GM19467 (cell line): ENCODE data around the gene FSTL3.
"Not testable (repeated sequence)": the region's sequence is repeated elsewhere in the genome, so short reads cannot be mapped to it uniquely, and the experiment has no call there.

Source experiments
- ATAC-seq: cut with Tn5 transposase; IDR thresholded peaks from one replicate; pipeline ENCODE4 v1.9.1; 2021; ENCODE audit warnings: mild to moderate bottlenecking, moderate library complexity; ENCODE audit not compliant: unreplicated experiment

FSTL3 gene

GRCh38 chr19:709196-709964 is 33.2 kb downstream of the FSTL3 start:
- ATAC-seq: no peak

DNA sequence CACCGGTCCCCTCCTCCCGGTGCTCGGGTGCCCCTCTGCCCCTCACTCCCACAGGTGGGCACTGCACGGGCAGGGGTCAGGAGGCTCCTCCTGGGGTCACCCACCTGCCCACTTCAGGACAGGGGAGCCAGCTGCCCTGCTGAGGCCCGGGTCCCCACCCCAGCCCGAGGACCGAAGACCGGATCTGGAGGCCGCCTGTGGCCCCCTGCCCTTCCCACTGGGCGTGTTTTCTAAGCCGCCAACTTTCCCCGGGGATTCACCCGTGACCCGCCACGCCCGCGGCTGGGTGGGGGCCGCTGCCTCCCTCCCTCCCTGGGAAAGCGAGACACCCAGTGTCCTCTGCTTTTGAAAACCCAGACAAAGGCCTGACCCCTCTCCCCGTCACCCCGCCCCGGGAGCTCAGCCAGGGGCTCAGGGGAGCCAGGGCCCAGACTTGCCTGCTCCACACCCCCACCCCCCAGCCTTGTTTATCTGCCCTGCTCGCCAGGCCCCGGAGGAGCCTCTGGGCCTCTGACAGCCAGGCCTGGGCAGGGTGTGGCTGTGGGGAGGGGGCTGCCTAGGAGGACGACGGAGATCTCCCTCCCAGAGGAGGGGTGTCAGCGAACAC is 33.9 kb downstream of the FSTL3 start:
- no peak for ATAC-seq

- ATAC-seq: no peak
These were observed 34.6 kb downstream of the FSTL3 start for GRCh38 chr19:710767-711166.

DNA sequence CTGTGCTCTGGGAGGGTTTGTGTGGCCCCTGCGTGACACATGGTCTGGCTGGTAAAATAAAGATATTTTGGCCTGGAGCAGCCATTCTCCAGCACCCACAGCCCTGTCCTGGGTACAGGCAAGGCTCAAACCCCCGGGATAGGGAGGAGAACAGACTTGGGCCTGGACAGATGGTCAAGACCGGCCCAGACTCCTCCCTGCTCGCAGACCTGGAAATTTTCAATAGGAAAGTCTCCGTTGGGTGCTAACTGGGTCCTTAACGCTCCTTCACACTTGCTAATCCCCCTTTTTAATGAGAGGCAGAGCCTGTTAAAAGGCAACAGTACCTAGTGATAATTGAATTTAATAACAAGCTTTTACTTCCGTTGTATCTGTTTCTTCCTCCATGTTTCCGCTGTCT is 35.1 kb downstream of the FSTL3 start:
- ATAC-seq: no peak

GRCh38 chr19:715347-715746 is 39.2 kb downstream of the FSTL3 start:
- ATAC-seq: no peak

- no peak for ATAC-seq
These were observed 42.2 kb downstream of the FSTL3 start for GRCh38 chr19:718251-718951.

DNA sequence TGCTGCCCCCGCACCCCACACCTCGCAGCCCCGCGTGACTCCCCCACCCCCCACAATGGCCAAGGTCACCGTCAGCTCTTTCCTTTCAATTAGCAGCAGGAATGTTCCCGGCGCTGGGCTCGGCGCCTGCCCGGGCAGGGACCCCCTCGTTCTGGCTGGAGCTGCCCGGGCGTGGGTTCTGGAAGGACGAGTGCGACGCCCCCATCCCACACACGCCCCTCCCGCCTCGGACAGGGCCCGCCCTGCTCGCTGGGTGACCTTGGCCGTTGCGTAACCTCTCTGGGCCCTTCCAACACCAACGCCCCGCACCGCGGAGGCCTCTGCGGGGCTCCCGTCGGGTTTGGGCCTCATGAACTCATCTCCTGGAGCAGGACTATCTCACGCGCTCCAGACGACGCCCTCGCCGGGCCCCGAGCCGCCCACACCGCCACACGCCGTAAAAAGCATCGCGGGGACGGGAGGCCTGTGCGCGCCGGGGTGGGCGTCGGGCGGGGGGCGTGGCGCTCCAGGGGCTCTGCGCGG is 42.9 kb downstream of the FSTL3 start:
- no peak for ATAC-seq

GRCh38 chr19:719636-720344 is 43.6 kb downstream of the FSTL3 start:
- no peak for ATAC-seq

- ATAC-seq: no peak
These were observed 44.4 kb downstream of the FSTL3 start for GRCh38 chr19:720345-721160.

GRCh38 chr19:722553-723101 is 46.4 kb downstream of the FSTL3 start:
- no peak for ATAC-seq

- no peak for ATAC-seq
These were observed 47.1 kb downstream of the FSTL3 start for GRCh38 chr19:723247-723646.

DNA sequence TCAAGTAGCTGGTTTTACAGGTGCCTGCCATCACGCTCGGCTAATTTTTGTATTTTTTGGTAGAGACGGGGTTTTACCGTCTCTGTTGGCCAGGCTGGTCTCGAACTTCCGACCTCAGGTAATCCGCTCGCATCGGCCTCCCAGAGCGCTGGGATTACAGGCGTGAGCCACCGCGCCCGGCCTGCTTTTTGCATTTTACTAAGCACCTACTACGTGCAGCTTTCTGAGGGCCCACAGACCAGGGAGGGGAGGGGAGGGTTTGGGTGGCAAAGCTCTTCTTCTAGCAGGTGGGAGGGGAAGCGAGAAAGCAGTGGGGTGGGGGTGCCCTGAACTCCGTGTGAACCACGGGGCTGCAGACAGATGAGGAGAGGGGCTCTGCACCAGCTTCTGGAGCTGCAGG is 47.5 kb downstream of the FSTL3 start:
- no peak for ATAC-seq

DNA sequence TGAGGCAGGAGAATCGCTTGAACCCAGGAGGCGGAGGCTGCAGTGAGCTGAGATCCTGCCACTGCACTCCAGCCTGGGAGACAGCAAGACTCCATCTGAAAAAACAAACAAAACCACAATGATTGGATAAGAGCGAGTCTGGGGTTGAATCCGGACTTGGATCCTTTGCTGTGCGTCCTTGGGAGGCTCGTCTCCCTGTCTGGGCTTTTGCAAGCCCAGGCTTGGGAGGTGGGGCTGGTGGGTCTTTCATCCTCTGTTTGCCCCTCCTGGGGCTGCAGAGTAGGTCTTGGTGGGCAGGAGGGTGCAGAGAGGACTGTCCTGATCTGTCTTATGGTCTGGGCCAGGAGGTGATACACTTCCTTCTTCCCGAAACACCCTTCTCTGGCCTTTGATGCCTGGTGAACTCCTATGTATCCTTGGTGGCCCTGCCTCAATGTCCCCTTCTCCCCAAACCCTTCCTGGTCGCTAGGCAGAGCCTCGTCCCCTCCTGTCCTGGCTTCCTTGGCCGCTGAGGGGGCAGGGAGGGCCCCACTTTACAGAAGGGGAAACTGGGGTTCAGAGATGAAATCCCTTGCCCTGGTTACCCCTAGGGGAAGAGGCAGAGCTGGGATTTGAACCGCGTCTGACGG is 49.4 kb downstream of the FSTL3 start:
- ATAC-seq: no peak

GRCh38 chr19:726993-727956 is 51.1 kb downstream of the FSTL3 start:
- ATAC-seq: no peak

- no peak for ATAC-seq
These were observed 51.8 kb downstream of the FSTL3 start for GRCh38 chr19:728011-728410.

DNA sequence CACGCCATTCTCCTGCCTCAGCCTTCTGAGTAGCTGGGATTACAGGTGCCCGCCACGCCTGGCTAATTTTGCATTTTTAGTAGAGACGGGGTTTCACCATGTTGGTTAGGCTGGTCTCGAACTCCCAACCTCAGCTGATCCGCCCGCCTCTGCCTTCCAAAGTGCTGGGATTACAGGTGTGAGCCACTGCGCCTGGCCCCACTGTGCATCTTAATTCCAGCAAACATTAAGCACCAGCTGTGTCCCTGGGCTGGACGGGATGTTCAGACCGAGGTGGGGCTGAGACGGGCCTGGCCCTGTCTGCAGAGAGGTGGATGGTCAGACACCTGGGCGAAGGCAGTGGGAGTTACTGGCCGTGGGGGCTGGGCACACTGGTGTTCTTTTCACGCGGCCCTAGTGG is 53.4 kb downstream of the FSTL3 start:
- not testable (repeated sequence) for ATAC-seq

GRCh38 chr19:729965-730668 is 53.9 kb downstream of the FSTL3 start:
- ATAC-seq: no peak

- ATAC-seq: no peak
These were observed 54.8 kb downstream of the FSTL3 start for GRCh38 chr19:731000-731399.
